MCF 10A (cell line): ENCODE data around the gene CHST9. TPM values are rescaled to one million over a fixed set of nuclear protein-coding genes. Genes with fewer than 3 reads are reported as not detected.
A peak's percentile ranks its signal among the peaks of the same experiment; 100 is the strongest.
"Not testable (repeated sequence)": the region's sequence is repeated elsewhere in the genome, so short reads cannot be mapped to it uniquely, and the experiment has no call there.

Source experiments
- Bru-seq: library from RNA; stranded (reverse); fragments of 400-500 nt; gene quantifications from one replicate; lab custom pipeline; 2021; lab: Mats Ljungman, UMichigan
- BruChase-seq, 2 experiments: library from RNA; stranded (reverse); fragments of 400-500 nt; gene quantifications; one replicate each; lab custom pipeline; 2021; lab: Mats Ljungman, UMichigan
- BruUV-seq: library from RNA; stranded (reverse); fragments of 400-500 nt; replicated peaks from 2 replicates; lab custom pipeline; 2021; lab: Mats Ljungman, UMichigan
- CTCF ChIA-PET: fragments of 300-600 bp; sonication (Branson Sonifier 250); formaldehyde crosslinking; extraction: SDS; loops from one replicate; lab custom pipeline; 2021; ENCODE audit warnings: antibody characterized with exemption, inconsistent platforms; lab: Yijun Ruan, JAX
- POLR2A ChIA-PET: fragments of 300-600, 350-650 bp; sonication (Branson Sonifier 250); formaldehyde crosslinking; extraction: SDS; loops from one replicate; lab custom pipeline; 2020; ENCODE audit warnings: antibody characterized with exemption, inconsistent platforms; lab: Yijun Ruan, JAX
- DNase-seq: peaks from one replicate; pipeline ENCODE4 v3.0.0-alpha.2; 2018; ENCODE audit not compliant: unreplicated experiment
- H3K27ac Mint-ChIP-seq: one replicate; pipeline ENCODE4 v1.8.0; 2022; ENCODE audit warnings: mild to moderate bottlenecking, low read depth, mixed read lengths; ENCODE audit not compliant: unreplicated experiment
- H3K27me3 Mint-ChIP-seq: one replicate; pipeline ENCODE4 v1.8.0; 2022; ENCODE audit warnings: mixed read lengths; ENCODE audit not compliant: insufficient read depth, unreplicated experiment
- H3K36me3 Mint-ChIP-seq: one replicate; pipeline ENCODE4 v1.8.0; 2022; ENCODE audit warnings: mild to moderate bottlenecking, moderate library complexity, mixed read lengths; ENCODE audit not compliant: insufficient read depth, unreplicated experiment
- H3K4me1 Mint-ChIP-seq: one replicate; pipeline ENCODE4 v1.8.0; 2022; ENCODE audit warnings: mixed read lengths; ENCODE audit not compliant: insufficient read depth, unreplicated experiment
- H3K4me3 Mint-ChIP-seq: one replicate; pipeline ENCODE4 v1.8.0; 2022; ENCODE audit warnings: mild to moderate bottlenecking, moderate library complexity, mixed read lengths; ENCODE audit not compliant: unreplicated experiment
- H3K9me3 Mint-ChIP-seq: one replicate; pipeline ENCODE4 v1.8.0; 2022; ENCODE audit warnings: mixed read lengths; ENCODE audit not compliant: unreplicated experiment
- intact Hi-C: fragments of 100-400 bp; cut with micrococcal nuclease; formaldehyde crosslinking; loops from 2 replicates; pipeline ENCODE4 v1.14.1; 2022
- long read RNA-seq: library from polyadenylated mRNA; stranded (forward); transcript quantifications from one replicate; pipeline ENCODE4 v2.0.0, GENCODE V29; 2022
- total RNA-seq: library from RNA; stranded (reverse); gene quantifications from 2 replicates; pipeline ENCODE4 v1.2.3, GENCODE V29; 2022
- TF ChIP-seq, protein P1 (sequence below): fragments of 200-600 bp; IDR thresholded peaks from one replicate; pipeline ENCODE4 v1.8.0; 2022; ENCODE audit warnings: antibody characterized with exemption, mild to moderate bottlenecking; ENCODE audit not compliant: unreplicated experiment

Gene CHST9
- total RNA-seq: not detected in 2 replicates
- percentile 10 among the genes with signal in this experiment for Bru-seq, nascent RNA
- percentile 8 among the genes with signal in this experiment for BruChase-seq, experiment 1, labeled RNA remaining after a 6-hour chase
- BruChase-seq, experiment 2, labeled RNA remaining after a 2-hour chase: percentile 8 among the genes with signal in this experiment
- long read RNA-seq: 0 reads

GRCh38 chr18:27185025-27185763 is at the start of gene CHST9:
Gene CHST9 (minus strand): TSS chr18:27185308. CDS start chr18:27142809, 42,499 bp downstream.
- Mint-ChIP-seq H3K4me3 (peak within 1 kb of the TSS; percentile 69), H3K9me3 (no peaks in the 10 kb centered on the region), H3K27ac (no peak within 1 kb of the TSS), H3K4me1 (peaks cover 5% of the 10 kb centered on the region), H3K36me3 (no peaks in the 10 kb centered on the region), H3K27me3 (peaks cover 70% of the 10 kb centered on the region)
- no peak for DNase-seq
- ChIA-PET POLR2A (no interaction called here), CTCF (no interaction called here)
- no TSS peak for BruUV-seq
- TF ChIP-seq, protein P1, sequence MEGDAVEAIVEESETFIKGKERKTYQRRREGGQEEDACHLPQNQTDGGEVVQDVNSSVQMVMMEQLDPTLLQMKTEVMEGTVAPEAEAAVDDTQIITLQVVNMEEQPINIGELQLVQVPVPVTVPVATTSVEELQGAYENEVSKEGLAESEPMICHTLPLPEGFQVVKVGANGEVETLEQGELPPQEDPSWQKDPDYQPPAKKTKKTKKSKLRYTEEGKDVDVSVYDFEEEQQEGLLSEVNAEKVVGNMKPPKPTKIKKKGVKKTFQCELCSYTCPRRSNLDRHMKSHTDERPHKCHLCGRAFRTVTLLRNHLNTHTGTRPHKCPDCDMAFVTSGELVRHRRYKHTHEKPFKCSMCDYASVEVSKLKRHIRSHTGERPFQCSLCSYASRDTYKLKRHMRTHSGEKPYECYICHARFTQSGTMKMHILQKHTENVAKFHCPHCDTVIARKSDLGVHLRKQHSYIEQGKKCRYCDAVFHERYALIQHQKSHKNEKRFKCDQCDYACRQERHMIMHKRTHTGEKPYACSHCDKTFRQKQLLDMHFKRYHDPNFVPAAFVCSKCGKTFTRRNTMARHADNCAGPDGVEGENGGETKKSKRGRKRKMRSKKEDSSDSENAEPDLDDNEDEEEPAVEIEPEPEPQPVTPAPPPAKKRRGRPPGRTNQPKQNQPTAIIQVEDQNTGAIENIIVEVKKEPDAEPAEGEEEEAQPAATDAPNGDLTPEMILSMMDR: no peak
- intact Hi-C loops: no loop called here

DNA sequence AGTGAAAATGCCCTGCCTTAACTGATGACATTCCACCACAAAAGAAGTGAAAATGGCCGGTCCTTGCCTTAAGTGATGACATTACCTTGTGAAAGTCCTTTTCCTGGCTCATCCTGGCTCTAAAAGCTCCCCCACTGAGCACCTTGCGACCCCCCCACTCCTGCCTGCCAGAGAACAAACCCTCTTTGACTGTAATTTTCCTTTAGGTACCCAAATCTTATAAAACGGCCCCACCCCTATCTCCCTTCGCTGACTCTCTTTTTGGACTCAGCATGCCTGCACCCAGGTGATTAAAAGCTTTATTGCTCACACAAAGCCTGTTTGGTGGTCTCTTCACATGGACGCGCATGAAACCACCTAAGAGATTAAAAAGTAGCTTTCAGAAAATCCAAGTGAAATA is 47.2 kb upstream of the CHST9 start:
- DNase-seq, BruUV-seq, CTCF ChIA-PET, H3K36me3 Mint-ChIP-seq, H3K27me3 Mint-ChIP-seq, intact Hi-C loops, POLR2A ChIA-PET, H3K9me3 Mint-ChIP-seq, H3K27ac Mint-ChIP-seq, H3K4me3 Mint-ChIP-seq, H3K4me1 Mint-ChIP-seq: not testable (repeated sequence)

DNA sequence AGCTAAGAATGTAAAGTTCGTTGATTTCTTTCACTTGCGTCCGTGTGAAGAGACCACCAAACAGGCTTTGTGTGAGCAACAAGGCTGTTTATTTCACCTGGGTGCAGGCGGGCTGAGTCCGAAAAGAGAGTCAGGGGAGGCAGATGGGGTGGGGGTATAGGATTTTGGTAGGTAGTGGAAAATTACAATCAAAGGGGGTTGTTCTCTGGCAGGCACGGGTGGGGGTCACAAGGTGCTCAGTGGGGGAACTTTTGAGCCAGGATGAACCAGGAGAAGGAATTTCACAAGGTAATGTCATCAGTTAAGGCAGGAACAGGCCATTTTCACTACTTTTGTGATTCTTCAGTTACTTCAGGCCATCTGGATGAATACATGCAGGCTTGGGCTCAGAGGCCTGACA is 46.6 kb upstream of the CHST9 start:
- BruUV-seq, POLR2A ChIA-PET, DNase-seq, CTCF ChIA-PET, H3K36me3 Mint-ChIP-seq, H3K4me3 Mint-ChIP-seq, H3K27me3 Mint-ChIP-seq, intact Hi-C loops, H3K4me1 Mint-ChIP-seq, H3K9me3 Mint-ChIP-seq: not testable (repeated sequence)
- H3K27ac Mint-ChIP-seq: peak overlapping the region; percentile 5

- H3K9me3 Mint-ChIP-seq, H3K36me3 Mint-ChIP-seq, DNase-seq, H3K27me3 Mint-ChIP-seq, CTCF ChIA-PET, H3K4me1 Mint-ChIP-seq, intact Hi-C loops, POLR2A ChIA-PET, BruUV-seq, H3K4me3 Mint-ChIP-seq: not testable (repeated sequence)
- H3K27ac Mint-ChIP-seq: peak overlapping the region; percentile 5
These were observed 46.1 kb upstream of the CHST9 start for GRCh38 chr18:27231221-27231620.

- Mint-ChIP-seq H3K27me3 (no peaks in the 10 kb centered on the region), H3K4me1 (no peaks in the 10 kb centered on the region), H3K9me3 (no peaks in the 10 kb centered on the region), H3K27ac (no peak overlapping the region), H3K4me3 (no peak overlapping the region), H3K36me3 (no peaks in the 10 kb centered on the region)
- TF ChIP-seq, protein P1: no peak
- ChIA-PET CTCF (interaction anchor here (0.8 kb wide), 1 partner anchor 41 kb away, joined by 3 read pairs; no protein-coding TSS in a partner anchor), POLR2A (no interaction called here)
- intact Hi-C loops: no loop called here
- no TSS peak for BruUV-seq
- no peak for DNase-seq
These were observed 42.6 kb upstream of the CHST9 start for GRCh38 chr18:27227721-27228120.
